GM19438 (cell line): ENCODE results near the gene ZC3H12D.
"Not testable (repeated sequence)": the region's sequence is repeated elsewhere in the genome, so short reads cannot be mapped to it uniquely, and the experiment has no call there.

ENCODE experiments used
- ATAC-seq: cut with Tn5 transposase; IDR thresholded peaks from one replicate; pipeline ENCODE4 v1.9.1; 2021; ENCODE audit warnings: low read depth; ENCODE audit not compliant: unreplicated experiment

The ZC3H12D gene

GRCh38 chr6:149445095-149445466 is 39.7 kb downstream of the ZC3H12D start:
- ATAC-seq: no peak

DNA sequence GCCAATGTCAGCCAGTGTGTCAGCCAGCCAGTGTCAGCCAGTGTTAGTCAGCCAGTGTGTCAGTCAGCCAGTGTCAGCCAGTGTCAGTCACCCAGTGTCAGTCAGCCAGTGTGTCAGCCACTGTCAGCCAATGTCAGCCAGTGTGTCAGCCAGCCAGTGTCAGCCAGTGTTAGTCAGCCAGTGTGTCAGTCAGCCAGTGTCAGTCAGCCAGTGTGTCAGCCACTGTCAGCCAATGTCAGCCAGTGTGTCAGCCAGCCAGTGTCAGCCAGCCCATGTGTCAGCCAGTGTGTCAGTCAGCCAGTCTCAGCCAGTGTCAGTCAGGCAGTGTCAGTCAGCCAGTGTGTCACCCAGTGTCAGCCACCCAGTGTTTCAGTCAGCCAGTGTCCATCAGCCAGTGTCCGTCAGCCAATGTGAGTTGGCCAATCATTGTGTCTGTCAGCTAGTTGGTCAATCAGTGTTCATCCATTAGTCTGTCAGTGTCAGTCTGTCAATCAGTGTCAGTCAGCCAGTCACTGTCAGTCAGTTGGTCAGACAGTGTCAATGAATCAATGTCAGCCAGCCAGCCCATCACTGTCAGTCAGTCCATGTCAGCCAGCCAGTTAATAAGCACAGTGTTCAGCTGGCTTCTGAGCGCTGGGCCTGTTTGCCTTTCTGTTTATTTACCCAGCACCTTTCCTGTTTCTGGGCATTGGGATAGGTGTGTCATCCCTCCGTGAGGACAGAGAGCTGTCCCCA is 40.3 kb downstream of the ZC3H12D start:
- ATAC-seq: not testable (repeated sequence)

DNA sequence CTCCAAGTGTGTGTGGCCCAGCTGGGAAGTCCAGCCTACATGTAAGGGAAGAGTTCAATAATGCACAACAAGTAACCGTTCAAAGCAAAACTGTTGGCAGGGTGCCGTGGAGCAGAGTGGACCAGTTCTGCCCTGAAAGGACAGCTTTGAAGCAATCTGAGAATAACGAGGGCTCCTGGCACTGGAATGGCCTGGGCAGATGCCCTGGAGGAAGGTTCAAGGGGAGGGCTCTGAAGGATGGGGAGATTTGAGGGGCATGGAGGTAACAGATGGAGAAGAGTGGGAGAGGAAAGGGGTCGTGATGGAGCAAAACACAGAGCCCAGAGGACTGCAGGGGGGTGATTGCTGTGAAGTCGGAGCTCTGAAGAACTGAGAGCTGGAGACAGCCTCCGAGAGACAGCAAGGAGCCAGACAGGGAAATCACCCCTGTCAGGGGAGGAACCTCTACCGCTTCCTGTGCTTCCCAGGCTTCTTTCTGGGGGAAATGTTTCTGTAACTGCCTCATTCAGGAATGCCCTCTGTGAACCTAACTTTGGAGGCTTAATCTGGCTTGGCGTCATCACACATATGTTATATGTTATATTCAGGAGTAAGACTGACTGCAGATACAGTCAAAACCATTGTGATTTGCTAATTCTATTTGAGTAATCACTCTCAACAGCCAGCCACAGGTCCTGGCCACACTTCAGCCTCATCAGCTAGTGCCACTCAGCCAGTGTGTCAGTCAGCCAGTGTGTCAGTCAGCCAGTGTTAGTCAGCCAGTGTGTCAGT is 41.2 kb downstream of the ZC3H12D start:
- no peak for ATAC-seq

GRCh38 chr6:149441740-149442139 is 43.1 kb downstream of the ZC3H12D start:
- ATAC-seq: no peak

GRCh38 chr6:149440735-149441671 is 43.8 kb downstream of the ZC3H12D start:
- no peak for ATAC-seq

DNA sequence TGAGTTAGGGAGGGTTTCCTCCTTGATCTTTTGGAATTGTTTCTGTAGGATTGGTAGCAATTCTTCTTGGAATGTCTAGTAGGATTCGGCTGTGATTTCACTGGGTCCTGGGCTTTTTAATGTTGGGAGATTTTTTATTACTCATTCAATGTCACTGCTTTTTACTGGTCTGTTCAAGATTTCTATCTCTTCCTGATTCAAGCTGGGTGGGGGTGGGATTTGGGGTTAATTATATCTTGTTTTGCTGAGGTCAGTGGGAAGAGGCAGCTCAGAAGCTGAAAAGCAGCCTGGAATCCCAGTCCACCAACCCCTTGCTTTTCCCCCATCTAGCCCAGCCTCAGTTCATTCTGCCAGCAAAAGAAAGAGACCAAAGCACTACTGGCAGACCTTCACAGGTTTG is 45.2 kb downstream of the ZC3H12D start:
- ATAC-seq: no peak

GRCh38 chr6:149438855-149439254 is 46.0 kb downstream of the ZC3H12D start:
- ATAC-seq: no peak

GRCh38 chr6:149437212-149437611 is 47.6 kb downstream of the ZC3H12D start:
- ATAC-seq: no peak

DNA sequence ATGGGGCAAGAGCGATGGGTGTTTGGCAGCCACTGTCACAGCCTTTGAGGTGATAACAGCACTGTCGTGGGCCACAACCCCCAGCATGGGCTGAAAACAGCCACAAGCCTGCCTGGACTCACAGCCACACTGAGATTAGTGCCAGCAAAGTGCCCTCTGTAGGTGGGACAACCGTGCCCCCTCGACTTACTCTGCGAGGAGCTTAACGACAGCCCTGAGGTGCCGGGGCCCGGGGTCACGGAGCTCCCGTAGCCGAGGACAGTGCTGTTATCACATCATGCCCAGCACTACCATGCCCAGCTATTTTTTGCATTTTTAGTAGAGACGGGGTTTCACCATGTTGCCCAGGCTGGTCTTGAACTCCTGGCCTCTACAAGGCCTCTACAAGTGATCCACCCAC is 48.2 kb downstream of the ZC3H12D start:
- ATAC-seq: no peak

DNA sequence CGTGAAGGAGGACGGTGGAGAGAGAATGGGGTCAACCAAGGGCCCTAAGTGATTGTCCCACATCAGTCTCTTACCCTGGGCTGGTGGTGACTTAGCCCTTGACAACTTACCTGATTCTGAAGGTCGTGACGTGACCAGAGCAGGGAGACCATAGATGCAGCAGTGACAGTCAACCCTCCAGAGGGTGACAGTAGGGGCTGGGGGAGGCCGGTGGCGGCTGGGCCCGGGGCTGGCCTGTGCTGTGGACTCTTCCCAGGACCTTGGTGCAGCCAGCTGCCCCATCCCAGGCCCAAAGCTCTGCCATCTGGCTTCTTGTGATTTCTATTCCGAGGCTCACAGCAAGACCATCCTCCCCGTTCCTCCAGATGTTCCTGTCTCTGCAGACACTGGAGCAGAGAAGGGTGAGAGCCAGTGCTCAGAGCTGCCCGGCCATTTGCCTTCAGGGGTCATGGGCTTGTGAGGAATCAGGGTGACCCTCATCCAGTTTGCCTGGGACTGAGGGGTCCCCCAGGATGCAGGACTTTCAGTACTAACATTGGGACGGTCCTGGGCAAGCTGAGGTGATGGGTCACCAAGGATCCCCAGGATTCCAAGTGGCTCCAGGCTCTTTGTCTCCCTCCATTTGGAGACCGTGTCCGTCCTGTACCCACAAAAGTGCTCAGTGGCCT is 48.8 kb downstream of the ZC3H12D start:
- ATAC-seq: no peak

DNA sequence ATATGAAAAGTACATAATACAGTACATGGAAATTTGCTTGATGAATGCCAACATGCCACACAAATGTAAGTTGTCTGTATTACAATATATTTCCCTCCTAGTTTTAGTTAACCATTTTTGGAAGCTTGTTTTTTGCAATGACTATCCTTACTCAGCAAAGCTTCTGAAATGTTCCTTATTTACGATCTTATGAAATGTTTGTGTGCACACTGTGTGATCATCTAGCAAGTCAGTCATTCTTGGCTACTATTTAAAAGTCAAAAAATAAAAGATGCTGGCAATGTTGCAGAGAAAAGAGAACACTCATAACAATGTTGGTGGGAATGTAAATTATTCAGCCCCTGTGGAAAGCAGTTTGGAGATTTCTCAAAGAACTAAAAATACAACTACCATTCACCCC is 50.9 kb downstream of the ZC3H12D start:
- no peak for ATAC-seq

GRCh38 chr6:149433405-149433804 is 51.4 kb downstream of the ZC3H12D start:
- no peak for ATAC-seq

DNA sequence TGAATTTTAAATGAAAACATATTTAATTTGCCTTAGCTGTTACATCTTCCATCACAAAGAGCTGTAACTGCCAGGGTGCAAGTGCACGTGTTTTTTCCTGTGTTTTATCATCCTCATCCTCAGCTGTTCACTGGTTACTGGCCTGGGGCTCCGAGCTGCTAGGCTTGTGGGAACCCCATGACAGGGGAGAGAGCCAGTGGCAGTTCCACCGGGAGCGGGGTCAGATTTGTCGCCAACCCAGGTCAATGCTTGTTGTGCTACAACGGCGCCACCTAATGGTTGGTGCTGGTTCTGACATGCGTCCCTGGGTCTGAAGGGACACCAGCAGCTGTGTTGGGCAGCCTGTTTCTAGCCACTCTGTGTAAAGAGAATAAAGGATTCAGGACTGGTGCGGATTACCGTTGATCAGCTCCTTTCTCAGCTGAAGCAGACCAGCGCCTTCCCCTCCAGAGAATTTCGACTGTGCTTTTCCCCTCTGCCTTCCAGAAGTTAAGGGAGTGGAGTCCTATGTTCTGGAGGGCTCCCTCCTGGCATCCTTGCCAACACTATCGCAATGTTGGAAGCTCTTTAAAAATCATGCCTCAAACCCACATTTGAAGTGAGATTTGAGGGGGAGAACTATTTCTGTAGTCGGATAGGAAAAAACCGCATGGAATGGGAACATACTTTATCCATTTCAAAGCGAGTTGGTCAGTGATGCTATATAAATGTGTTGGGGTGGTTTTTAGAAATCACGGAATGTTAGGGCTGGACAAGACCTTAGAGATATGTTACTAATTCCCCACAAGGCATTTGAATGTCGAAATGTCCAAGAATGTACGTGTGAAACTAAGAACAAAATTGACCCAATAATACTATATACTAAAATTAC is 52.7 kb downstream of the ZC3H12D start:
- ATAC-seq: peak; percentile 87

DNA sequence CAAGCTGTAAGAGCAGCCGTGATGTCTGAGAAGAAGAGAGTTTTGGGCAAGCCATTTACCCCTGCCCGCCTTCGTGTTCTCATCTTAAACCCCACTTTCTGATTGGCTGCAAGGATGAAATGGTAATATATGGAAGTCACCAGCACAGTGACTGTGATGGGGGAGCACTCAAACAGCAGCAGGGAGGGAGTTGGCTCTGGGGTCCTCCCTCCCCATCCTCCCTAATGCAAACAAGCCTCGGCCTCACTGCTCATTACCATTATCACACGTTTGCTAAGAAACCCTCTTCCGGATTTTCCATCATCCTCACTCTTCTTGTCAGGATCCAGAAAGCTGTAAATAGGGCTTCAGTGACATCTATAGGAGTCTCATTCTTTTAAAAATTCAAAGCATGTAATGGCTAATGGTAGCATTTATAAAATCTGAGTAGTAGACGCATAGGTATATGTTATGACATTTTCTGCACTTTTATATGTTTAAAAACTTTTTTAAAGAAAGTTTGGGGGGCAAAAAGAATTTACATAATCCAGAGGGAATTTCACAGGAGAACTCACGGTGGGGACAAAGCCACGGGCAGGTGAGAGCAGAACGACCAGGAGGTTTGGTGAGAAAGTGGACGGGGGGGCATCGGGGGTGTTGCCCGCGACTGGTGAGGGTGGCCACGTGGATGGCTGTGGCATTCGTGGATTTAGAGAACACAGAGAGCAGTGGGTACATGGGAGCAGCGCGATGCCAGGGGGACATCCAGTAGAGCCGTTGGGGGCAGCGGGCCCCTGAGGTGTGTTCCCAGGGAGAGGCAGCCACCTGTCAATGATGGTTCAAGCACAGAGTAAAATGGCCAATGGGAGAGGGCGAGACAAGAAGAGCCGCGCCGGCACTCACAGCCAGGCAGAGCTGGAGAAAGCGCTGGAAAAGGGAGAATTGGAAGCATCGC is 55.1 kb downstream of the ZC3H12D start:
- no peak for ATAC-seq

- ATAC-seq: no peak
Measured at GRCh38 chr6:149428606-149429005, 56.2 kb downstream of the ZC3H12D start.

GRCh38 chr6:149425754-149426153 is 59.1 kb downstream of the ZC3H12D start:
- ATAC-seq: no peak

DNA sequence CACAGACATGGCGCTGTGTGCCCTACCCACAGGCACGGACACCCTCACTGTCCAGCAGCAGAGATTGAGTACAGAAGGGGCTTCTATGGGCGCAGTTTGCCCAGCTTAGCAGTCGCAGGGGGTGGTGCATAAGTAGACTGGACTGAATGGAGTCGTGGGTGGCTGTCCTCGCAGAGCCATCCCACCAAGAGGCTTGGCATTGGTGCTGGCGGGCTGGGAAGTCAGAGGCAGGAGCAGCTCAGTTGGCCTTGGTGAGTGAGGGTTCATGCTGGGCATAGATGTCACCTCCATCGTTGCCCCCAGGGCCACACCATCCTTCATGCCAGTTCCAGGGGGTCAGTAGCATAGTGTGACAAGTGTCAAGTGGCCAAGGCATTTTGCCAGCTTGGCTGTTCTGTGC is 59.6 kb downstream of the ZC3H12D start:
- no peak for ATAC-seq

- ATAC-seq: no peak
Measured at GRCh38 chr6:149423964-149424440, 60.8 kb downstream of the ZC3H12D start.
